K562 (cell line): ENCODE results near the gene CELF4.

Experiments
- E2F5 ChIP-seq: sonication (generic); formaldehyde crosslinking; IDR thresholded peaks from 2 replicates; pipeline ENCODE4 v1.8.0; 2022; ENCODE audit warnings: mild to moderate bottlenecking, missing genetic modification reagents
- EZH2 ChIP-seq: IDR thresholded peaks from 2 replicates; pipeline ENCODE4 v1.6.1; 2012; ENCODE audit warnings: low read depth, mild to moderate bottlenecking, inconsistent platforms, low read length, borderline replicate concordance
- IRF9 ChIP-seq: fragments of 450-650 bp; IDR thresholded peaks from 2 replicates; pipeline ENCODE4 v1.6.1; 2016; ENCODE audit warnings: missing biosample characterization, missing genetic modification characterization
- KAT7 ChIP-seq: sonication (generic); formaldehyde crosslinking; IDR thresholded peaks from 2 replicates; pipeline ENCODE4 v1.8.0; 2022; ENCODE audit warnings: missing genetic modification reagents, mild to moderate bottlenecking, borderline replicate concordance
- KHSRP ChIP-seq: fragments of 450-650 bp; IDR thresholded peaks from 2 replicates; pipeline ENCODE4 v1.6.1; 2017
- NUFIP1 ChIP-seq: fragments of 450-650 bp; IDR thresholded peaks from 2 replicates; pipeline ENCODE4 v1.6.1; 2018; ENCODE audit not compliant: partially characterized antibody
- POLR2A ChIP-seq: fragments of 450-650 bp; conservative IDR thresholded peaks from 2 replicates; pipeline ENCODE4 v1.6.1; 2016
- PTTG1 ChIP-seq: fragments of 450-650 bp; IDR thresholded peaks from 2 replicates; pipeline ENCODE4 v1.6.1; 2016; ENCODE audit warnings: low read depth, mild to moderate bottlenecking, missing genetic modification characterization, missing compliant biosample characterization
- TF ChIP-seq, protein P1 (sequence below): sonication (generic); IDR thresholded peaks from 2 replicates; pipeline ENCODE4 v1.6.1; 2016
- TF ChIP-seq, protein P2 (sequence below), 3 experiments: IDR thresholded peaks in 2 of 3; conservative IDR thresholded peaks in 1 of 3; 2 replicates each; pipeline ENCODE4 v1.5.1; 2011 to 2012; ENCODE audit warnings: low read length in 3 of 3, mild to moderate bottlenecking in 3 of 3, control low read depth in 2 of 3, improper control_type of control experiment in 1 of 3, inconsistent platforms in 1 of 3, low read depth in 1 of 3, mixed read lengths in 1 of 3, moderate library complexity in 1 of 3; ENCODE audit not compliant: insufficient read depth in 2 of 3

DNA sequence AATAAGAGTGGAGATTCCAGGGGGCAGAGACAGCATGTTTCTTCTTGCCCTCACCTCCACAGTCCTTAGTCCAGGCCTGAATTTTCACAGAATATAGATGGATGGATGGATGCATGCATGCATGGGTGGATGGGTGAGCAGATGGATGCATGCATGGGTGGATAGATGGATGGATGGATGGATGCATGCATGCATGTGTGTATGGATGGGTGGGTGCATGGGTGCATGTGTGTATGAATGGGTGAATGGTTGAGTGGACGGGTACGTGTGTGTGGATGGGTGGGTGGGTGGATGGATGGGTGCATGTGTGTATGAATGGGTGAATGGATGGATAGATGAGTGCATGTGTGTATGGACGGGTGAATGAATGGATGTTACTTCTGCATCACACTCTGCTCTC lies 153.3 kb downstream of the CELF4 start:
- TF ChIP-seq PTTG1 (tag) (no peak), KAT7 (CRISPR knock-in tag) (no peak), EZH2 (no peak), NUFIP1 (no peak), IRF9 (no peak), POLR2A (no peak), E2F5 (no peak), KHSRP (no peak)
- TF ChIP-seq, protein P1, sequence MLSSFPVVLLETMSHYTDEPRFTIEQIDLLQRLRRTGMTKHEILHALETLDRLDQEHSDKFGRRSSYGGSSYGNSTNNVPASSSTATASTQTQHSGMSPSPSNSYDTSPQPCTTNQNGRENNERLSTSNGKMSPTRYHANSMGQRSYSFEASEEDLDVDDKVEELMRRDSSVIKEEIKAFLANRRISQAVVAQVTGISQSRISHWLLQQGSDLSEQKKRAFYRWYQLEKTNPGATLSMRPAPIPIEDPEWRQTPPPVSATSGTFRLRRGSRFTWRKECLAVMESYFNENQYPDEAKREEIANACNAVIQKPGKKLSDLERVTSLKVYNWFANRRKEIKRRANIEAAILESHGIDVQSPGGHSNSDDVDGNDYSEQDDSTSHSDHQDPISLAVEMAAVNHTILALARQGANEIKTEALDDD, result no peak
- TF ChIP-seq, protein P2, sequence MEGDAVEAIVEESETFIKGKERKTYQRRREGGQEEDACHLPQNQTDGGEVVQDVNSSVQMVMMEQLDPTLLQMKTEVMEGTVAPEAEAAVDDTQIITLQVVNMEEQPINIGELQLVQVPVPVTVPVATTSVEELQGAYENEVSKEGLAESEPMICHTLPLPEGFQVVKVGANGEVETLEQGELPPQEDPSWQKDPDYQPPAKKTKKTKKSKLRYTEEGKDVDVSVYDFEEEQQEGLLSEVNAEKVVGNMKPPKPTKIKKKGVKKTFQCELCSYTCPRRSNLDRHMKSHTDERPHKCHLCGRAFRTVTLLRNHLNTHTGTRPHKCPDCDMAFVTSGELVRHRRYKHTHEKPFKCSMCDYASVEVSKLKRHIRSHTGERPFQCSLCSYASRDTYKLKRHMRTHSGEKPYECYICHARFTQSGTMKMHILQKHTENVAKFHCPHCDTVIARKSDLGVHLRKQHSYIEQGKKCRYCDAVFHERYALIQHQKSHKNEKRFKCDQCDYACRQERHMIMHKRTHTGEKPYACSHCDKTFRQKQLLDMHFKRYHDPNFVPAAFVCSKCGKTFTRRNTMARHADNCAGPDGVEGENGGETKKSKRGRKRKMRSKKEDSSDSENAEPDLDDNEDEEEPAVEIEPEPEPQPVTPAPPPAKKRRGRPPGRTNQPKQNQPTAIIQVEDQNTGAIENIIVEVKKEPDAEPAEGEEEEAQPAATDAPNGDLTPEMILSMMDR (IDR thresholded peaks at IDR 0.05 in 2 of 3, conservative IDR thresholded peaks at IDR 0.05 in 1 of 3; ENCODE audit: insufficient read depth in 2 of 3, low read depth in 1 of 3, low read length in 3 of 3), result no peak
